HG02678 (cell line): ENCODE results near the gene QKI.
"Not testable (repeated sequence)": the region's sequence is repeated elsewhere in the genome, so short reads cannot be mapped to it uniquely, and the experiment has no call there.

Experiments
- ATAC-seq: cut with Tn5 transposase; IDR thresholded peaks from one replicate; pipeline ENCODE4 v1.9.1; 2021; ENCODE audit warnings: mild to moderate bottlenecking, moderate library complexity; ENCODE audit not compliant: unreplicated experiment

Gene QKI

DNA sequence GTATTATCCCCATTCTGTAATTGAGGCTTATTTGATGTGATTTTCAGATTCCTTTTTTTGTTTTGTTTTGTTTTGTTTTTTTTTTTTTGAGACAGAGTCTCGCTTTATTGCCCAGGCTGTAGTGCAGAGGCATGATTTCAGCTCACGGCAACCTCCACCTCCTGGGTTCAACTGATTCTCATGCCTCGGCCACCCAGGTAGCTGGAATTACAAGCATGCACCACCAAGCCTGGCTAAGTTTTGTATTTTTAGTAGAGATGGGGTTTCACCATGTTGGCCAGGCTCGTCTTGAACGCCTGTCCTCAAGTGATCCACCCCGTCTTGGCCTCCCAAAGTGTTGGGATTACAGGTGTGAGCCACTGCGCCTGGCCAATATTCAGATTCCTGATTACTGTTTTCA is 62.4 kb downstream of the QKI start:
- not testable (repeated sequence) for ATAC-seq

DNA sequence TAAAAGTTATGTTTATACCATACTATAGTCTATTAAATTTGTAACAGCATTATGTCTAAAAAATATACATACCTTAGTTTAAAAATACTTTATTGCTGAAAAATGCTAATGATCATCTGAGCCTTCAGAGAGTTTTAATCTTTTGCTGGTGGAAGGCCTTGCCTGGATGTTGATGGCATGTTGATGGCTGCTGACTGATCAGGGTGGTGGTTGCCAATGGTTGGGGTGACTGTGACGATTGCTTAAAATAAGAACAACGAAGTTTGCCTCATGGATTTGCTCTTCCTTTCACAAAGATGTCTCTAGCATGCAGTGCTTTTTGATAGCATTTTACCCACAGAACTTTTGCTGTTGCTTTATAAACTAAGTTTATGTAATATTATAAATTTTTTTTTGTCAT is 68.6 kb downstream of the QKI start:
- no peak for ATAC-seq

DNA sequence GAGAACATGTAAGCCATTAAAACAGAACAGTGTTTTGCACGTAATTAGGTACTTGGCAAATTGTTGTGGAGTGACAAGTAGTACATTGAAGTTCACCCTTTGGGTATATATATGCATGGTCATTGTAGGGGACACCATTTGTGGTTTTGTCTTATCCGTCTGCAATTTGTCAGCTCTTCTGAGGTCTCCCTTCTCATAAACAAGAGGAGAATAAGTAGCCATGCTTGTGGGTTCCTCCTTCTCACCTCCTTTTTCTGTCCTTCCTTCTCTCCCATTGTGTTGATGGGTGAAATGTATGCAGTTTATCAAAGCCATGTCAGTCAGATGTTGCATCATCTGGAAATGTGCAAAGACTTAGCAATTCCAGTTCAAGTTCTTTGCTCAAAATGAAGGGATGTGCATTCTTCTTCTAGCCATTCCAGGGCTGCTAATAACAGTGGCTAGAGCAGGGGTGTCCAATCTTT is 70.9 kb downstream of the QKI start:
- no peak for ATAC-seq

DNA sequence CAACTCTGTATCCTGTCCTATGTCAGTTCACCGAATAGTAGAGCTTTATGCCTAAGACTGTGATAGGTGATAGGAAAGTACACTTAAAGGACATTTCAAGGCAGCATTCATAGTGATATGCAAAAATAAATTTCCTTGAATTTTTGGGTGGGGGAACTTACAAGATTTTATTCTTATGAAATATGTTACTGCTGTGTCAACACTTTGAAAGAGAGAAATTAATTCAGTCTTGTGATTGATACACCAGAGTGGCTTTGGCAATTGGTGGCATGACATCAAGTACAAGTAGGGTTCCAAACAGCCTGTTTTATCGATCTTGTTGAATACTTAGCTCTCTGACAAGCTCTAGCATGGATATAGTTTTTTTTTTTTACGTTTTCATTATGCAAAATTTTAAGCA is 72.3 kb downstream of the QKI start:
- no peak for ATAC-seq

DNA sequence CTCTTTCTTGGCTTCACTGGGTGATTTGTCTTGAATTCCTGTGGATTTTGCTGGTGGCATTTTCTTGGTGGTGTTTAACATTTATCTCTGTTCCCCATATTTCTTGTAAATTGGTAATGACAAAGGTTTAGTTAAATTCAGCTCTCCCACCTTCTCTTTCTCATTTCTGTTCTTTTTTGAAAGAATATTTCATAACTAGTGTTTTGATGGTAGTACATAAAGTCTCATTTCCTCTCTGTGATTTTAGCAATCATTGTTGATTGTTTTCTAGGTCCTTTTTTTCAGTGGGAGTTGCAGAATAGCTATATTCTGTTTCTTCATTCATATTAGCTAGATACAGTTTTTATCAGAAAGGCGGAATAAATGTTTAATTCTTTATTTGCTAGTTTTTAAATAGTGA is 73.1 kb downstream of the QKI start:
- ATAC-seq, result no peak

DNA sequence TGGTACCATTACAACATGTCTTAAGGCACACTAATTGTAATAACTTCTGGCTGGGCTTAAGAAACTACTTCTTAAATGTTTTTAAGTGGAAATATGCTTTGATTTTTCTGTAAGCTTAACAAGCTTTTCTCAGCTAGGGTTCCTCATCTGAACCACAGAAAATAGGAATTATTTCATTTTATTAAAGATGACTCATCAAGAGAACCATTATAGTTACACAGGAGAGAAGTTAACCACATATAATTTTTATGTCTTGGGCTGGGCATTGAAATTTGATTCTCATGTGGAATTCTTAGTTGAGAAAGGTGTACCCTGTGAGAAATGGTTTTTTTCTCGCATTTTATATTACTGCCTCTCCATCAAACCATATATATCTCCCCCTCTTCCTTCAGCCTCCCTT is 75.1 kb downstream of the QKI start:
- no peak for ATAC-seq

DNA sequence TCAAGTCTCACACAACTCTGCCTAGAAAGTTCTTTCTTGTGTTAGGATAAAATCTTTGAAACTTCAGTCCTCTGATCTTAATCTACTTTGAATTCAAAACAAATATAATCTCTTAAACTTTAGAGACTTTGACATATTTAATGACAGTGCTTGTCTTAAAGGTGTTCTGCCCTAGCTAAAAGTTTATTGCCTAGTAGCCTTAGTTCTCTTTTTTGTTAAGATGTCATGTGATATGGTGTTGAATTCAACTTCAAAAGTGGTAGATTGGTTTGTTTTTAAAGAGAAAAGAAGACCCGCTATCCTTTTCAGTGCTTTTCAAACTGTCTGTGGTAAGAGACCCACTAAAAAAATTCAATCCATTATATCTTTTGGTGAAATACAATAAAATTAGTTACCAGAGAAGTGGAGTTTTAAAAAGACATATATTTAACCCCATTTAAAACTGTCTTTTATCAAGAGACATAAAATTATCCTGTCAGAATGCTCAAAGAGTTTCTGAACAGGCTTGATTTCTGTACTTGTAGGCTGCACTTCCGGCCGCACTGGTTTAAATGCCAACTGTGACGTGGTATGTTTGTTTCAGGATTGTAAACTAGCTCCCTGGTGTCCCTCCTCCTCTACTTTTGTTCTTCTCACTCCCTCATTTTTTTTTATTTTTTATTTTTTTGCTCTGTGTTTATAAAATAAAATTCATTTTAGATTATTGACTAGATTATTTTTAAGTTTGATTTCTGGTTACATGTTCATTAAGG is 76.5 kb downstream of the QKI start:
- no peak for ATAC-seq

DNA sequence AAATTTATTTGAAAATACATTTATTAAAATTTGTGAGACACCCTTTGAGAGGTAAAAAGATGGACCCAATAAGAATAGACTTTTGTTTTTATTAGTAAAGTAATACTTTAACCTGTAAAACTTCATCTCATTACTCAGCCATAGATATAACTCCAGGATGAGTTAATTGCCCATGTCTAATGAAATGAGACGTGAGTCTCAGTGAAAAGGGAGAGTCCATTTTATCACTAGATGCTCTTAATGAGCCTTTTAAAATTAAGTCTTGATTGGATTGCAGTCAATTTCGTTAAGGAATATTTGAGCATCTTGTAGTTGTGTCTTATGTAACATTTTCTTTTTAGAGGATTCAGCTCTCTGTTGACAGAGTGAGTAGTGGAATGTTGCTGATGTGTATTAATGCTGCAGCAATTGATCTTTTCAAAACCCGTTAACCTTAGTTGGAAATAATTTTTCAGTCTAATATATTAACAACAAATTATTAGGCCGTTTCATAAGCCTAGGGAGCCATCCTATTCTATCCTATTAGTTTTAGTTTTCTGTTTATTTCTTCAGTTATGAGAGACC is 77.3 kb downstream of the QKI start:
- no peak for ATAC-seq

DNA sequence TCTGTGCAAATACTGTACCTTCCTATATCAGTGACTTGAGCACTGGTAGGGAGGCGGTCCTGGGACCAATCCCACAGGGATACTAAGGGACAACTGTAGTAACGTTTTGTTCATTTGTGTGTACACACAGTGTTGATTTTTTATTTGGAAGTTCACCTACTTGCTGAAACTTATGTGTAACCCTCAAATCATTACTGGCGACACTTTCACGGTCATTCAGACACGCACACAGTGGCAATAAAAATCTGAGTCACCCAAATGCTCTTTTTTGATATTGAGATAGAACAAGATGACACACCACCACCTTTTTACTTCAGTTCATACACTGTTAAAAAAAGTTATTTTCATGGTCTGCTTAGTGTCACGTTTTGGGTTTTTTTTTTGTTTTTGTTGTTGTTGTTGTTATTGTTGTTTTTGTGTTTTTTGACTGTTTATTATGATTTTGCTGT is 79.8 kb downstream of the QKI start:
- ATAC-seq, result no peak

DNA sequence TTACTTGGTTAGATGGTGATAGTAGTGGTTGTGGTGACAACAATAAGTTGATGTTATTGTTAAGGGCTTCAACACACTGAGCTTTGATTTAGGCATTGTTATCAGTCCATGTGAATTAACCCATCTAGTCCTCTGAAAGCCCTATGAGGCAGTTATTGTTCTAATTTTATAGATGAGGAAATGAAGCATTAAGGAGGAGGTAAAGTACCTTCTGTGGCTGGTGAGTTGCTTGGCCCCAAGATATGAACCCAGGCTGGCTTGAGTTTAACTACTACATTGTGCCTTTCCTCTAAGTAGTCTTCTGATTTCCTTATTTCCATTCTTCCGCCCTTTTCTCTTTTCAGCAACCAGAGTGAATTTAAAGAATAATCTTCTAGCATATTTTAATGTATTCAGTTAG is 81.7 kb downstream of the QKI start:
- no peak for ATAC-seq

DNA sequence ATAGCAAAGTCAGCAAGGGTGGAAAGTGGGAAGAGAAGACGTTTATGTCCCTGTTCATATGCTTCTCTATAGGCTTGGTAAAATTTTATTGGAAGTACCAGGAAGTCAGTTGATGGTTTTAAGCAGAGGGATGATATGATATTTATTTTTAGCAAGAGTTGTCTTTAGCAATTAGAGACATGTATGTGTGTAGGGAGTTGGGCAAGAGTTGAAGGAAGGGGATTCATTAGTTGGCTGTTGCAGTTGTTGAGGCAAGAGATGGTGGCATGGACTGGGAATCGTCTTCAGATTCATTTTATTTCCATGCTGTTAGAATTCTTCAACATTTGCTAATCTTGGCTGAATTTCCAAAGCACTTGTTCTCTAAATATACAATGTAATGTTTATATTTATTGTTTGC is 85.6 kb downstream of the QKI start:
- no peak for ATAC-seq

DNA sequence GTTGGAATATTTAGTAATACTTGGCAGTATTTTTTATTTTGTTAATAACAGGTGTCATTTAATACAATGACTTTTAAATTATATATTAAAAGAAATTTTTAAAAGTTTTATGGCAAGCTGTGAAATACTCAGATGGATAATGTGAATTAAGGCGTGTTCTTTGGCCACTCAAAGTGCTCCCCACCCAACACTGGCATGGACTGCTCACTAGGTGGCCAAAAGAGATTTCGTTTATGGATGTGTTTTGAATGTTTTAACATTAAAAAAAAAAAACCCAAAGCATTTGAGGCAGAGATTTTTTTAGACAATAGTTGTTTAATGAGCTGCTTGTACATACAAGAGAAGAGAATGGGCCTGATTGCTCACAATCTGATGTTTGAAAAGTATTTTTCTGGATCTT is 86.5 kb downstream of the QKI start:
- ATAC-seq, result no peak

DNA sequence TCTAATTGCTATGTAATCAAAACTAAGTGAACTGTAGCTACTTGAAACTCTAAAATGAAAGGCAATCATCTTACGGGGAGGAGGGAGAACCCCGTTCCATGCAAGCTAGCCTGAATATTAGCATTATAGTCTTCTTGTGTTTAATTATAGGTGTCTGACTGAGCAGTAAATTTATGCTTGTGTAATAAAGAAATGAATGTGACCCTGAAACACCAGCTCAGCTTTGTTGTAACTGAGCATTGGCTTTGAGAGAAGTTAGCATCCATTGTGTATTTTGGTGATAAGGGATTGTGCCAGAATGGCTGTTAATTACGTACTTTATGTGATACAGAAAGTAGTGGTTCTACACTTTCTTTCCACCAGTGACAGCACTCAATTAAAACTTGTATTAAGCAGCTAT is 86.9 kb downstream of the QKI start:
- ATAC-seq, result no peak

DNA sequence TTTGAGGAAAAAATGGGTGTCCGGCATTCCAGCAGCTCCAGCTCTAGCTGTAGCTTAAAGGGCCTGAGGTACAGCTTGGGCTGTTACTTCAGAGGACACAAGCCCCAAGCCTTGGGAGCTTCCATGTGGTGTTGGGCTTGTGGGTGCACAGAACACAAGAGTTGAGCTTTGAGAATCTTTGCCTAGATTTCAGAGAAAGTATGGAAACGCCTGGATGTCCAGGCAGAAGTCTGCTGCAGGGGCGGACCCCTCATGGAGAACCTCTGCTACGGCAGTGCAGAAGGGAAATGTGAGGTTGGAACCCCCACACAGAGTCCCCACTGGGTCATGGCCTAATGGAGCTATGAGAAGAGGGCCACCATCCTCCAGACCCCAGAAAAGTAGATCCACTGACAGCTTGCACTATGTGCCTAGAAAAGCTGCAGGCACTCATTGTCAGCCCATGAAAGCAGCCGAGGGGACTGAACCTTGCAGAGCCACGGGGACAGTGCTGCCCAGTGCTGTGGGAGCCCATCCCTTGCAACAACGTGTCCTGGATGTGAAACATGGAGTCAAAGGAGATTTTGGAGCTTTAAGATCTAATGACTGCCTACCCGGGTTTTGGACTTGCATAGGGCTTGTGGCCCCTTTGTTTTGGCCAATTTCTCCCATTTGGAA is 90.6 kb downstream of the QKI start:
- no peak for ATAC-seq

DNA sequence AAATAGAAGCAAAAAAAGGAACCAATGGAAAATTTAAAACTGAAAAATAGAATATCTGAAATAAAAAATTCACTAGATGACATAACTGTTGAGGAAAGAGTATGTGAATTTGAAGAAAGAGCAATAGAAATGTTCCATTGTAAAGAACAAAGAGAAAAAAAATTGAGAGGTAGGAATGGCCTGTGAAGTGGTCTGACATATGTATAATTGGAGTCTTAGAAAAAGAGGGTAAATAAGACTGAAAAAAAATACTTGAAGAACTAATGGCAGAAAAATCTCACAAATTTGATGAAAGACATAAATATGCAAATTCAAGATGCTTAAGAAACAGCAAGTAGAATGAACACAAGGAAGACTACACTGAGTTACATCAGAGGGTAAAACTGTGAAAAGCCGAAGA is 93.4 kb downstream of the QKI start:
- no peak for ATAC-seq

DNA sequence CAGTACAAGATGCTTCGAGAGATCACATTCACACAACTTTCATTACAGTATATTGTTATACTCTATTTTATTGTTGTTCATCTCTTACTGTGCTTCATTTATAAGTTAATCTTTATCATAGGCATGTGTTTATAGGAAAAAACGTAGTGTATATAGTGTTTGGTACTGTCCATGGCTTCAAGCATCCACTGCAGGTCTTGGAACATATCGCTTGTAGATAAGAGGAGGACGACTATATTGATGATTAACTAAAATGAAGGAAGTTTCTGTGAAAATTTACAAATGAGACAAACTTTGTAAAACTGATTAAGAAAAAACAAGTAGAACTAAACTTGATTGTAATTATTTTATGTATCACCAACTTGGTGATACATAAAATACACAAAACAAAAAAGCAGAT is 98.5 kb downstream of the QKI start:
- ATAC-seq, result no peak

DNA sequence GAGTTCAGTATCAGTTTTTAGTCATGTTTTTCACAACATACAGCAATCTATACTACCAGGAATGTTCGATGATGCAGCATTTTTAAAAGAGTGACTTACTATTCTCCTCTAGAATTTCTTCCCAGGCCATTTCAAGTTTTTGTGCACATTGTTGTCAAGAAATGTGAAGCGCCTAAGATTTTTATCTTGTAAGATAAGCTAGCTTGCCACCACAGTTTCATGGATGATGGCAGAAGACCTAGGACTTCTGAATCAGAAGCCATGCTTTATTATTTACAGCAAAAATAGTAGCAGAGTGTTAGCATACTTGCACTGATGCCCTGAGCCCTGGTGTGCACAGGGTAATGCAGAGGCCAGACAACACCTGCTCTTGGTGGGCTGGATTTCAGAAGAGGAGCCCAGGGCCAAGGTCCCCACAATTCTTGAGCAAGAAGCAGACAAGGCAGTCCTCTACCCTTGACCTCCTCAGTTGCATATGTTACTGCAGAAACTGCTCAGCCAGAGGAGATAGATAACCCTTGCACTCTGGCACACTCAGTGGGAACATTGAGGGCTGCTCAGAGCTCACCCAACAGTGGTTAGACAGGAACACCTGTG is 99.2 kb downstream of the QKI start:
- ATAC-seq, result no peak

DNA sequence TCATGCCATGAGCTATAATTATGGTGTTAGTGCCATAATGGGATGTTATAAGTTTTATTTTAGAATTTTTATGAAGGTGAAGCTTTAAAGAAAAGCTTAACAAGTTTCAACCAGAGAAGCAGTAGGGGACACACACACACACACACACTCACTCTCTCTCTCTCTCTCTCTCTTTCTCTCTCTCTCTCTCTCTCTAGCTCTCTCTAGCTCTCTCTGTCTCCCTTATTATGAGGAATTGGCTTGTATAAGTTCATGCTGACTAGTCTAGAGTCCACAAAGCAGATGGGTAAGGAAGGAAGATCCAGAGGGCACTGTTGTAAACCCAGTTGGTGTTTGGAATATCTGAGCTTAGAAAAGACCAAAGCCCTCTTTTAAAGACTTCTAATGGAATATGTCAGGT is 102.4 kb downstream of the QKI start:
- no peak for ATAC-seq

DNA sequence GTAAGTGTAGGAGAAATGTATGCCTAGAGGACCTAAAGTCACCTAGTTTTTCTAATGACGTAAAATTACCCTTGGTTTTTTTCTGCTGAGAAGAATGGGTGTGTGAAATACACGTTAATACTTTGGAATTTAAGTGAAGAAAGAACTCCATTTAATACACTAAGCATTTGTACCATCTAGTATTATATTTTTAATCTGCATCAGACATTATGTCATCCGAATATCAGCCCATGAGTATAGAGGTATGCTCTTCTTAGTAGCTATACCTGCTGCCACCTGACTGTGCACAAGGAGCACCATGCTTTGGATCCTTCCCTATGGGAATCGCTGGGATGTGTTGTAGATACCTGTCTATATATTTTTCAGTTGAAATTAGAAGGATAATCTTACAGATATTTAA is 106.4 kb downstream of the QKI start:
- ATAC-seq, result no peak

DNA sequence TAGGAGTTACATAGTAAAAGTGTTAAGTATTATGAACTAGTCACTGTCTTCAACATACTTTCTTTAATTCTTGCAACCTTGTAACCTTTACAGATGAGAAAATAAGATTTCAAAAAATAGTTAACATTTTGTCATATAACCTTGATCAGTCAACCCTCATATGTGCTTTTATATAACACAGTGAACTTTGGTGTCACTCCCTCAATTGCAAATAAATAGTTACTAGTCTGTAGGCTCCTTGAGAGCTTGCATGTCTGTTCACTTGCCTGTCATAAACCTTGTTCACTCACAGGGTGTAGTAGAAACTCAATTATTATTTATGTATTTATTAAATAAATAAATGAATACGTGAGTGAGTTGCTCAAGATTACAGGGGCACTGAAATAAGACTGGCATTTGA is 107.5 kb downstream of the QKI start:
- ATAC-seq, result no peak

DNA sequence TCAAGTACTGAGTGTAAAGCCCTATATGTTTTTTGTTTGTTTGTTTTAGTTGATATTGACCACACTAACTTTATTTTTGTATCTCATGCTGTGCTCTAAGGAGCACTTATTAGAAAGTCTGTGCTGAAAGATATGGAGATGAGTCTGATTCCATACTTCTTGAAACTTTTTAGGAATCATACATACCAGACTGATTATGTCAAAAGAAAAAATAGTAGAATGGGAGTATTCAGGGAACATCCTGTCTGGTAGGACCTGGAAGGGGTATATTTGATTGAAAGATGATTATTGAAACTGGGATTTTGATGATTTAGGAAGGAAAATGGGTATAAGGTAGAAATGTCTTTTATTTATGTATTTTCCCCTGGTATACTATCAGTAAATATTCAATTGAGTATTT is 111.4 kb downstream of the QKI start:
- no peak for ATAC-seq

DNA sequence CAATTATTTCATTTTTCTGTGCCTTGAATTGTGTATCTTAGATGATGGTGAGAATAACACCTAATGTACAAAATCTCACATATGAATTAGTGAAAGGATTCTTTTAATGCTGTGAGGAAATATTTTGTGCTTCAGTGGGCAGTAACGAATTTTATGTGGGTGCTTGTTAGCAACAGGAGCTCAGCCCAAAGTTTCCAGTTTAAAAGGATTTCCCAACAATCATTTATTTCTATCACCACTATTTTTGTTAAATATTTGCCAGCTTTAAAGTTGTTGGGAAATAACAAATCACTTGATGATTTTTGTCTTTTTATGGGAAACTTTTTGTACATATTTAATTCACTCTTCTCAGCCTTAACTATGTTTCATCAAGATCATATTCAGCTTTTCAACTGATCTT is 111.8 kb downstream of the QKI start:
- no peak for ATAC-seq
